ENCODE results near the gene RBM14. TPM values are rescaled to one million over a fixed set of nuclear protein-coding genes. Genes with fewer than 3 reads are reported as not detected.
A peak's percentile ranks its signal among the peaks of the same experiment; 100 is the strongest.

Gene RBM14
- total and polyA plus RNA-seq, 9 of the 15 experiments (the other 6 are each of a cell fraction or from before 2014, with no cell fraction given), result 5.5 to 131 (median 42.6) TPM

GRCh38 chr11:66593303-66593635 lies 23.2 kb upstream of the RBM14 start (continued):
- TF ChIP-seq PRDM10 (IDR thresholded peaks at IDR 0.05; ENCODE audit: partially characterized antibody), result peak; percentile 98
- TF ChIP-seq SAP30 (IDR thresholded peaks at IDR 0.05; ENCODE audit: borderline replicate concordance, insufficient read depth, low read depth, low read length, poor library complexity, severe bottlenecking), result no peak
- no peak for TF ChIP-seq GABPA (tag; conservative IDR thresholded peaks at IDR 0.05; ENCODE audit: low read depth)
- TF ChIP-seq TOE1 (IDR thresholded peaks at IDR 0.05; ENCODE audit: borderline replicate concordance), result no peak
- no peak for TF ChIP-seq TOE1 (CRISPR knock-in tag; IDR thresholded peaks at IDR 0.05; ENCODE audit: borderline replicate concordance, low read depth)
- no peak for TF ChIP-seq U2AF1 (optimal IDR thresholded peaks at IDR 0.05; ENCODE audit: low read depth, low read length)
- TF ChIP-seq THAP12 (CRISPR knock-in tag; IDR thresholded peaks at IDR 0.05), result no peak
- TF ChIP-seq TRIM24 (IDR thresholded peaks at IDR 0.05), result no peak
- TF ChIP-seq, protein P1, sequence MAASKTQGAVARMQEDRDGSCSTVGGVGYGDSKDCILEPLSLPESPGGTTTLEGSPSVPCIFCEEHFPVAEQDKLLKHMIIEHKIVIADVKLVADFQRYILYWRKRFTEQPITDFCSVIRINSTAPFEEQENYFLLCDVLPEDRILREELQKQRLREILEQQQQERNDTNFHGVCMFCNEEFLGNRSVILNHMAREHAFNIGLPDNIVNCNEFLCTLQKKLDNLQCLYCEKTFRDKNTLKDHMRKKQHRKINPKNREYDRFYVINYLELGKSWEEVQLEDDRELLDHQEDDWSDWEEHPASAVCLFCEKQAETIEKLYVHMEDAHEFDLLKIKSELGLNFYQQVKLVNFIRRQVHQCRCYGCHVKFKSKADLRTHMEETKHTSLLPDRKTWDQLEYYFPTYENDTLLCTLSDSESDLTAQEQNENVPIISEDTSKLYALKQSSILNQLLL (CRISPR knock-in tag; IDR thresholded peaks at IDR 0.05; ENCODE audit: borderline replicate concordance), result no peak
- TF ChIP-seq BCOR (IDR thresholded peaks at IDR 0.05), result peak; percentile 8; the same call in 1 of the 2 replicates
- TF ChIP-seq MCM2 (IDR thresholded peaks at IDR 0.05; ENCODE audit: low read depth), result no peak
- TF ChIP-seq ZBTB9 (CRISPR knock-in tag; IDR thresholded peaks at IDR 0.05), result 0 out of 2 replicates have a peak, but pooled peaks have one; percentile 54
- no peak for TF ChIP-seq CREB1 (IDR thresholded peaks at IDR 0.05)
- no peak for TF ChIP-seq CREB1 (CRISPR knock-in tag; IDR thresholded peaks at IDR 0.05)
- TF ChIP-seq ZNF140 (CRISPR knock-in tag; IDR thresholded peaks at IDR 0.05), result no peak
- TF ChIP-seq PHB2 (IDR thresholded peaks at IDR 0.05; ENCODE audit: low read depth), result no peak
- no peak for TF ChIP-seq SRSF3 (IDR thresholded peaks at IDR 0.05; ENCODE audit: insufficient read depth, low read length)
- no peak for TF ChIP-seq MEF2D (tag; conservative IDR thresholded peaks at IDR 0.05; ENCODE audit: low read depth)
- no peak for TF ChIP-seq ELK1 (CRISPR knock-in tag; IDR thresholded peaks at IDR 0.05)

Measured in K562 (cell line).